Measurements from ENCODE around the gene CCDC120. TPM values are rescaled to one million over a fixed set of nuclear protein-coding genes. Genes with fewer than 3 reads are reported as not detected.

Gene CCDC120
- total RNA-seq, 1 donor from 2014 or later: 25.3 TPM

- no peaks in the 10 kb centered on the region for H3K36me3 Mint-ChIP-seq
These were observed 44.8 kb downstream of the CCDC120 start for GRCh38 chrX:49103637-49104036.

GRCh38 chrX:49106296-49106695 lies 47.5 kb downstream of the CCDC120 start:
- Mint-ChIP-seq H3K27me3 (no peaks in the 10 kb centered on the region), H3K27ac (no peak overlapping the region), H3K9me3 (no peaks in the 10 kb centered on the region), H3K4me3 (no peak overlapping the region), H3K36me3 (peaks cover 4% of the 10 kb centered on the region), H3K4me1 (ENCODE audit: unreplicated experiment) (no peaks in the 10 kb centered on the region)
- DNase-seq (ENCODE audit: extremely low spot score, unreplicated experiment): no peak
- TF ChIP-seq CTCF (conservative IDR thresholded peaks at IDR 0.05): no peak

More at GRCh38 chrX:49103637-49104036, 44.8 kb downstream of the CCDC120 start:
- DNase-seq (ENCODE audit: extremely low spot score, unreplicated experiment): no peak
- Mint-ChIP-seq H3K4me3 (no peak overlapping the region), H3K27ac (no peak overlapping the region), H3K4me1 (ENCODE audit: unreplicated experiment) (no peaks in the 10 kb centered on the region), H3K27me3 (no peaks in the 10 kb centered on the region), H3K9me3 (no peaks in the 10 kb centered on the region)
- no peak for TF ChIP-seq CTCF (conservative IDR thresholded peaks at IDR 0.05)

- Mint-ChIP-seq H3K4me1 (ENCODE audit: unreplicated experiment) (no peaks in the 10 kb centered on the region), H3K36me3 (peaks cover 4% of the 10 kb centered on the region), H3K4me3 (no peak overlapping the region), H3K27ac (no peak overlapping the region), H3K27me3 (no peaks in the 10 kb centered on the region), H3K9me3 (no peaks in the 10 kb centered on the region)
- peak; percentile 60 for TF ChIP-seq CTCF (conservative IDR thresholded peaks at IDR 0.05)
- DNase-seq (ENCODE audit: extremely low spot score, unreplicated experiment): no peak
These were observed 48.1 kb downstream of the CCDC120 start for GRCh38 chrX:49106930-49107329.

- Mint-ChIP-seq H3K9me3 (no peaks in the 10 kb centered on the region), H3K27me3 (no peaks in the 10 kb centered on the region), H3K4me1 (ENCODE audit: unreplicated experiment) (no peaks in the 10 kb centered on the region), H3K36me3 (peaks cover 9% of the 10 kb centered on the region), H3K27ac (no peak overlapping the region), H3K4me3 (no peak overlapping the region)
- DNase-seq (ENCODE audit: extremely low spot score, unreplicated experiment): no peak
- TF ChIP-seq CTCF (conservative IDR thresholded peaks at IDR 0.05): no peak
These were observed 49.8 kb downstream of the CCDC120 start for GRCh38 chrX:49108641-49109040.

GRCh38 chrX:49110417-49110816 lies 51.6 kb downstream of the CCDC120 start:
- H3K27ac Mint-ChIP-seq: no peak overlapping the region
- no peaks in the 10 kb centered on the region for H3K4me1 Mint-ChIP-seq (ENCODE audit: unreplicated experiment)
- no peak overlapping the region for H3K4me3 Mint-ChIP-seq
- TF ChIP-seq CTCF (conservative IDR thresholded peaks at IDR 0.05): no peak
- H3K36me3 Mint-ChIP-seq: peaks cover 9% of the 10 kb centered on the region
- no peak for DNase-seq (ENCODE audit: extremely low spot score, unreplicated experiment)
- no peaks in the 10 kb centered on the region for H3K27me3 Mint-ChIP-seq
- no peaks in the 10 kb centered on the region for H3K9me3 Mint-ChIP-seq

- H3K27me3 Mint-ChIP-seq: no peaks in the 10 kb centered on the region
- H3K9me3 Mint-ChIP-seq: no peaks in the 10 kb centered on the region
These were observed 53.0 kb downstream of the CCDC120 start for GRCh38 chrX:49111791-49112190.

More at GRCh38 chrX:49111791-49112190, 53.0 kb downstream of the CCDC120 start:
- no peak for DNase-seq (ENCODE audit: extremely low spot score, unreplicated experiment)
- Mint-ChIP-seq H3K36me3 (peaks cover 12% of the 10 kb centered on the region), H3K27ac (no peak overlapping the region), H3K4me1 (ENCODE audit: unreplicated experiment) (no peaks in the 10 kb centered on the region), H3K4me3 (no peak overlapping the region)
- TF ChIP-seq CTCF (conservative IDR thresholded peaks at IDR 0.05): no peak

All from type B pancreatic cell (in vitro differentiated cells).